ENCODE data around the gene IDE.
"Not testable (repeated sequence)": the region's sequence is repeated elsewhere in the genome, so short reads cannot be mapped to it uniquely, and the experiment has no call there.

The IDE gene

GRCh38 chr10:92490387-92490786 is 83.5 kb downstream of the IDE start:
- DNase-seq = no peak

- peak; percentile 56 to 87 (median 73) for DNase-seq
Measured at GRCh38 chr10:92486637-92487036, 87.3 kb downstream of the IDE start.

GRCh38 chr10:92483539-92483938 is 90.4 kb downstream of the IDE start:
- no peak for DNase-seq

- no peak for DNase-seq
Measured at GRCh38 chr10:92480413-92480812, 93.5 kb downstream of the IDE start.

GRCh38 chr10:92479547-92479946 is 94.3 kb downstream of the IDE start:
- DNase-seq = no peak

- DNase-seq = no peak
Measured at GRCh38 chr10:92478536-92478935, 95.4 kb downstream of the IDE start.

- DNase-seq = no peak
Measured at GRCh38 chr10:92475357-92475868, 98.5 kb downstream of the IDE start.

GRCh38 chr10:92470026-92470425 is 103.9 kb downstream of the IDE start:
- DNase-seq = no peak

GRCh38 chr10:92464364-92464763 is 109.5 kb downstream of the IDE start:
- DNase-seq = no peak

GRCh38 chr10:92463582-92463981 is 110.3 kb downstream of the IDE start:
- DNase-seq = no peak

GRCh38 chr10:92454955-92455354 is 118.9 kb downstream of the IDE start:
- DNase-seq = not testable (repeated sequence)

GRCh38 chr10:92452313-92452712 is 121.6 kb downstream of the IDE start:
- DNase-seq = no peak

- no peak for DNase-seq
Measured at GRCh38 chr10:92451431-92451830, 122.5 kb downstream of the IDE start.

GRCh38 chr10:92450896-92451295 is 123.0 kb downstream of the IDE start:
- DNase-seq = no peak

- DNase-seq = no peak
Measured at GRCh38 chr10:92440578-92440977, 133.3 kb downstream of the IDE start.

GRCh38 chr10:92438220-92438619 is 135.7 kb downstream of the IDE start:
- no peak for DNase-seq

GRCh38 chr10:92436611-92437010 is 137.3 kb downstream of the IDE start:
- no peak for DNase-seq

GRCh38 chr10:92436065-92436464 is 137.8 kb downstream of the IDE start:
- not testable (repeated sequence) for DNase-seq

- DNase-seq = no peak
Measured at GRCh38 chr10:92434385-92434784, 139.5 kb downstream of the IDE start.

- DNase-seq = no peak
Measured at GRCh38 chr10:92432596-92432995, 141.3 kb downstream of the IDE start.

GRCh38 chr10:92430103-92430502 is 143.8 kb downstream of the IDE start:
- DNase-seq = peak in 3 of 4 experiments; percentile 11 to 23 (median 15)

GRCh38 chr10:92421550-92421949 is 152.3 kb downstream of the IDE start:
- DNase-seq = no peak

- peak in 3 of 4 experiments; percentile 13 to 33 (median 27) for DNase-seq
Measured at GRCh38 chr10:92420546-92421275, 153.2 kb downstream of the IDE start.

- peak; percentile 55 to 76 (median 64) for DNase-seq
Measured at GRCh38 chr10:92419740-92420545, 153.9 kb downstream of the IDE start.

All from suppressor macrophage (primary cell).